Transverse colon (tissue), 3 donors: ENCODE data around the gene ZBTB8B.

Source experiments
- CTCF ChIP-seq, 5 experiments: fragments of 200-600 bp in 3 of 5; fragments of 450-650 bp in 2 of 5; sonication (generic) in 3 of 5; IDR thresholded peaks; 1 replicate in 2 of 5; 2 replicates in 3 of 5; pipeline ENCODE4 v1.5.1; 2016 to 2017; ENCODE audit warnings: antibody characterized with exemption in 5 of 5, inconsistent platforms in 3 of 5, mild to moderate bottlenecking in 2 of 5, moderate library complexity in 1 of 5
- POLR2A ChIP-seq: fragments of 450-650 bp; IDR thresholded peaks from one replicate; pipeline ENCODE4 v1.6.1; 2016; ENCODE audit warnings: antibody characterized with exemption, mild to moderate bottlenecking, moderate library complexity

DNA sequence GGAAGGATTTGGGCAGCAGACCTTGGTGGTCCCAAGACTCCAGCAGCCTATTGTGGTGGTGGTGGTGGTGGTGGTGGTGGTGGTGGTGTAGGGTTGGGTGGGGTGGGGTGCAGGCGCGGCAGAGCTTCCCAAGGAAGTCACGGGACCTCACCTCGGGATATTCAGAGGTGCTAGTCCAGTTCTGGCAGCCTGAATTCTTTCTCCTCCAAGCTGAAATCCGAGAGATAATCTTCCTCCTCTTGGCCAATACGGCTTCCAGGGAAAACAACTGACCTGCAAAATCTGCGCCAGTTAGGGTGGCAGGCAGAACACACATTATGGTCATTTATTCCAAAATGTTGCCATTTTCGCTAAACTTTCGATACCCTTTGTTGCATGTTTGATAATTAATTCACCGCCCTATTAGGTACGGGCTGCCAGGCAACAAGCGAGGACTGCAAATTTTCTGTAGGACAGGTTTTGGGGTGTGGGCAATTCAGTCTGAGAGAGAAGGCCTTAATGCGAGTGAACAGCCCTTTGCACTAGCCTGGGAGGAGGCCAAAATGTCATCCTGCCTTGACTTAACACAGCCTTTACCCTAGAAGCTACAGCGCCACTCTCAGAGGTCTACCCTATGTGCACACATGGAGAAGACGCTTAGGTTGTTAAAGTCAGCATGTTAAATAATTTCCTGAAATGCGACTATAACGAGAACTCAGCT lies 37.5 kb upstream of the ZBTB8B start:
- no peak for TF ChIP-seq POLR2A
- TF ChIP-seq CTCF (IDR thresholded peaks at IDR 0.05) = no peak
